Measurements from ENCODE around the gene MRPL55. TPM values are rescaled to one million over a fixed set of nuclear protein-coding genes. Genes with fewer than 3 reads are reported as not detected.

Gene MRPL55
- total RNA-seq, 4 donors from 2014 or later: 70.1 to 99.6 (median 80.8) TPM

DNA sequence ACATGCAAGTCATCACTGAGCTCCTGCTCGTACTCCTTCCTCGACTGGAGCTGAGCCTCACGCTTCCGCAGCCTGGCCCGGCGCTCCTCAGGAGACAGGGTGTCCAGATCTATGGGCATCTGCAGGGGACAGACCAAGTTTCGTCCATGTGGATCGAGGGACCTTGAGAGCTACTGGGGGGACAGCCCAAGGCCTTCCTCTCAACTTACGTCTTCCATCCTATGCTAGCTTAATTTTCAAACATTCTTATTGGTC lies 2.4 kb downstream of the MRPL55 start:
- Histone ChIP-seq H3K4me1 (peaks cover under 1 to 38% (median 19%) of the 10 kb centered on the region in 4 donors), H3K27me3 (no peaks in the 10 kb centered on the region), H3K36me3 (peaks cover 0 to 22% (median 0%) of the 10 kb centered on the region in 3 donors), H3K27ac (no peak overlapping the region), H3K9me3 (no peaks in the 10 kb centered on the region), H3K4me3 (no peak overlapping the region)
- DNase-seq: no peak
- no peak for TF ChIP-seq CTCF (IDR thresholded peaks at IDR 0.05)
- no peak for TF ChIP-seq POLR2A (IDR thresholded peaks at IDR 0.05)

- Histone ChIP-seq H3K27ac (no peak overlapping the region), H3K9me3 (no peaks in the 10 kb centered on the region), H3K4me1 (peaks cover 4 to 43% (median 19%) of the 10 kb centered on the region in 4 donors), H3K36me3 (peaks cover 0 to 22% (median 0%) of the 10 kb centered on the region in 3 donors), H3K4me3 (no peak overlapping the region), H3K27me3 (no peaks in the 10 kb centered on the region)
- no peak for DNase-seq
- TF ChIP-seq CTCF (IDR thresholded peaks at IDR 0.05): no peak
- TF ChIP-seq POLR2A (IDR thresholded peaks at IDR 0.05): no peak
These were observed 2.9 kb downstream of the MRPL55 start for GRCh38 chr1:228105996-228106799.

- peaks cover 4 to 43% (median 19%) of the 10 kb centered on the region in 4 donors for H3K4me1 ChIP-seq
These were observed 3.7 kb downstream of the MRPL55 start for GRCh38 chr1:228105270-228105995.

GRCh38 chr1:228104526-228105269 lies 4.4 kb downstream of the MRPL55 start:
- Histone ChIP-seq H3K4me1 (peaks cover 4 to 36% (median 17%) of the 10 kb centered on the region in 4 donors), H3K36me3 (peaks cover 0 to 34% (median 0%) of the 10 kb centered on the region in 3 donors), H3K4me3 (no peak overlapping the region), H3K9me3 (no peaks in the 10 kb centered on the region), H3K27me3 (no peaks in the 10 kb centered on the region), H3K27ac (no peak overlapping the region)
- DNase-seq: no peak
- TF ChIP-seq POLR2A (IDR thresholded peaks at IDR 0.05) (no peak), CTCF (IDR thresholded peaks at IDR 0.05) (no peak)

More at GRCh38 chr1:228105270-228105995, 3.7 kb downstream of the MRPL55 start:
- H3K4me3 ChIP-seq: no peak overlapping the region
- no peaks in the 10 kb centered on the region for H3K27me3 ChIP-seq
- H3K36me3 ChIP-seq: peaks cover 0 to 28% (median 0%) of the 10 kb centered on the region in 3 donors
- no peak for DNase-seq
- no peak overlapping the region for H3K27ac ChIP-seq
- no peaks in the 10 kb centered on the region for H3K9me3 ChIP-seq
- no peak for TF ChIP-seq POLR2A (IDR thresholded peaks at IDR 0.05)
- TF ChIP-seq CTCF (IDR thresholded peaks at IDR 0.05): no peak

DNA sequence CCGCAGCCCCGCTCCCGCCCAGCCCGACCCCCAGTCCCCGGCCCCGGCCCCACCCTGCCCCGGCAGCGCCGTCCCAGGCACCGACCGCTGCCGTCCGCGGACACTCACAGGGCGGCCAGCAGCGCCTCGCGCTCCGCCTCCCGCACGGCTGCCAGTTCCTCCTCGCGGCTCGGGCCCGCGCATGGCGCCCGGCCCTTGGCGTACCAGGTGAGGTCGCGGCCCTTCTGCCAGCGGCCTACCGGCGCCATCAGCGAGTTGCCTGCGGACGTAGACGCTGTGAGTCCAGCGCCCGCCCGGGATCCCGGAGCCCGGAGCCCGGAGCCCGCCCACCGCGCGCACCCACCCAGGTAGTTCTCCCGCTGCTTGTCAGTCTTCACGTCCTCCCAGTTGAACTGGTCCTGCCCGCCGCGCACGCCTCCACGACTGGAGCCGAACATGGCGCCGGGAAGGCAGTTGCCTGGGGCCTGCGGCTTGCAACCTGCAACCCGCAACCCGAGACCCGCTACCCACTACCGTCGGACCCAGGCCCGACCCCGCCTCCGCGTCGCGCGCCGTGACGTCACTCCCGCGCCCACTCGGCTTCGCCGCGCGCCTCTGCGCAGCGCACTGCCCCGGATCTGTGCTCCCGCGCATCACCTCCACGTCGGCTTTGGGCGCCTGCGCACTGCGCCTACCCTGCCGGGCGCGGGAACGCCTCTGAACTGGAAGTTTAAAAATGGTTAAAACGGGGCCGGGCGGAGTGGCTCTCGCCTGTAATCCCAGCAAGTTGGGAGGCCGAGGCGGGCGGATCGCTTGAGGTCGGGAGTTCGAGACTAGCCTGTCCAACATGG lies 6.1 kb downstream of the MRPL55 start, which contains the start of gene C1orf35:
C1orf35 (minus strand) TSS at position 535 of the 830 bp plus-strand sequence; CDS start at position 437, 98 bp downstream.
- Histone ChIP-seq H3K36me3 (peaks cover 0 to 49% (median 0%) of the 10 kb centered on the region in 3 donors), H3K4me1 (peaks cover 4 to 27% (median 9%) of the 10 kb centered on the region in 4 donors), H3K27ac (peak within 1 kb of the TSS; percentile 92 to 94 (median 92)), H3K4me3 (peak within 1 kb of the TSS; percentile 79 to 92 (median 82)), H3K27me3 (no peaks in the 10 kb centered on the region), H3K9me3 (no peaks in the 10 kb centered on the region)
- peak; percentile 90 to 97 (median 94) for DNase-seq
- TF ChIP-seq CTCF (IDR thresholded peaks at IDR 0.05) (peak in 1 of 6 experiments; percentile 7), POLR2A (IDR thresholded peaks at IDR 0.05) (peak; percentile 44)

Data from Peyer's patch (tissue), 4 donors.